HCT116 (cell line): ENCODE measurements around the gene MAPK10. TPM values are rescaled to one million over a fixed set of nuclear protein-coding genes. Genes with fewer than 3 reads are reported as not detected.

Experiments used
- ATAC-seq: fragments of 200-7000 bp; cut with Tn5 transposase; 2 replicates; pipeline ENCODE4 v1.9.1; 2020; ENCODE audit warnings: mild to moderate bottlenecking, moderate library complexity
- BruUV-seq: library from RNA; stranded (reverse); fragments of 400-500 nt; replicated peaks from 2 replicates; lab custom pipeline; 2021; lab: Mats Ljungman, UMichigan
- CTCF ChIA-PET: fragments of 300-600 bp; sonication (Branson Sonifier 250); formaldehyde crosslinking; loops from one replicate; lab custom pipeline; 2021; ENCODE audit warnings: antibody characterized with exemption; lab: Charles Lee
- POLR2A ChIA-PET: fragments of 300-600, 350-600 bp; sonication (Branson Sonifier 250); formaldehyde crosslinking; loops from one replicate; lab custom pipeline; 2021; ENCODE audit warnings: antibody characterized with exemption; lab: Charles Lee
- RAD21 ChIA-PET, 2 experiments: fragments of 300-600 bp; sonication (Branson Sonifier 250); formaldehyde crosslinking; loops; one replicate each; lab custom pipeline; 2023; ENCODE audit warnings: low total read pairs in 2 of 2; ENCODE audit not compliant: uncharacterized antibody in 2 of 2, unreplicated experiment in 2 of 2, low non-redundant PET in 1 of 2; lab: Charles Lee
- DNase-seq: peaks from one replicate; pipeline ENCODE4 v3.0.0-alpha.2; 2010; ENCODE audit warnings: low read depth, low spot score
- H2AFZ ChIP-seq: fragments of 200-600 bp; shearing (Covaris generic), sonication (generic); 2 replicates; pipeline ENCODE4 v1.6.1; 2017; ENCODE audit warnings: low read depth, mixed run types, mixed read lengths, antibody characterized with exemption, low read length; ENCODE audit not compliant: poor library complexity, severe bottlenecking
- H3K27ac ChIP-seq: 2 replicates; pipeline ENCODE4 v1.5.1; 2012; ENCODE audit warnings: low read depth, low read length
- H3K27me3 ChIP-seq: fragments of 200-600 bp; sonication (generic); 2 replicates; pipeline ENCODE4 v1.6.1; 2016; ENCODE audit warnings: mixed run types, low read length, mixed read lengths; ENCODE audit not compliant: insufficient read depth
- H3K36me3 ChIP-seq, 2 experiments: fragments of 200-500 bp in 1 of 2; fragments of 200-600 bp in 1 of 2; sonication (Bioruptor generic) in 1 of 2; sonication (generic) in 1 of 2; 2 replicates each; pipeline versions ENCODE4 v1.5.1 to v1.6.1; 2014 to 2016; ENCODE audit warnings: low read length in 2 of 2, inconsistent platforms in 1 of 2, mixed read lengths in 1 of 2, mixed run types in 1 of 2; ENCODE audit not compliant: insufficient read depth in 2 of 2, control insufficient read depth in 1 of 2
- H3K4me1 ChIP-seq, 2 experiments: fragments of 200-600 bp in 1 of 2; sonication (generic) in 1 of 2; 2 replicates each; pipeline versions ENCODE4 v1.5.1 to v1.6.1; 2012 to 2017; ENCODE audit warnings: low read length in 2 of 2, inconsistent platforms in 1 of 2, mild to moderate bottlenecking in 1 of 2, mixed read lengths in 1 of 2, mixed run types in 1 of 2, moderate library complexity in 1 of 2; ENCODE audit not compliant: insufficient read depth in 2 of 2, control insufficient read depth in 1 of 2
- H3K4me2 ChIP-seq: fragments of 200-600 bp; sonication (generic); 2 replicates; pipeline ENCODE4 v1.6.1; 2017; ENCODE audit warnings: mixed run types, low read length, mixed read lengths
- H3K4me3 ChIP-seq, 2 experiments: fragments of 200-600 bp in 1 of 2; sonication (generic) in 1 of 2; replicated peaks in 1 of 2; 2 replicates each; pipeline ENCODE4 v1.5.1; 2011 to 2016; ENCODE audit warnings: low read length in 2 of 2, control low read depth in 1 of 2, low read depth in 1 of 2, mild to moderate bottlenecking in 1 of 2, mixed read lengths in 1 of 2, mixed run types in 1 of 2
- H3K79me2 ChIP-seq: fragments of 200-600 bp; sonication (generic); 2 replicates; pipeline ENCODE4 v1.6.1; 2017; ENCODE audit warnings: mild to moderate bottlenecking, mixed run types, low read length, moderate library complexity, mixed read lengths; ENCODE audit not compliant: insufficient read depth
- H3K9ac ChIP-seq: fragments of 200-600 bp; sonication (generic); 2 replicates; pipeline ENCODE4 v1.6.1; 2016; ENCODE audit warnings: low read length, mixed read lengths
- H3K9me2 ChIP-seq: fragments of 200-600 bp; sonication (generic), shearing (Covaris generic); 2 replicates; pipeline ENCODE4 v1.6.1; 2017; ENCODE audit warnings: mixed run types, mild to moderate bottlenecking, moderate library complexity; ENCODE audit not compliant: insufficient read depth
- H3K9me3 ChIP-seq, 2 experiments: fragments of 200-500 bp in 1 of 2; fragments of 200-600 bp in 1 of 2; sonication (Bioruptor generic) in 1 of 2; sonication (generic) in 1 of 2; 2 replicates each; pipeline ENCODE4 v1.6.1; 2014 to 2017; ENCODE audit warnings: low read length in 2 of 2, mixed read lengths in 2 of 2, inconsistent platforms in 1 of 2, low read depth in 1 of 2, mild to moderate bottlenecking in 1 of 2, mixed run types in 1 of 2, moderate library complexity in 1 of 2; ENCODE audit not compliant: control insufficient read depth in 1 of 2, insufficient read depth in 1 of 2
- H4K20me1 ChIP-seq: fragments of 200-600 bp; sonication (generic), shearing (Covaris generic); 2 replicates; pipeline ENCODE4 v1.6.1; 2017; ENCODE audit warnings: mixed run types, mild to moderate bottlenecking, moderate library complexity; ENCODE audit not compliant: insufficient read depth
- ATF3 ChIP-seq: IDR thresholded peaks from 2 replicates; pipeline ENCODE4 v1.6.1; 2012
- CBX3 ChIP-seq: IDR thresholded peaks from 2 replicates; pipeline ENCODE4 v1.6.1; 2012; ENCODE audit warnings: low read depth
- EGR1 ChIP-seq: IDR thresholded peaks from 2 replicates; pipeline ENCODE4 v1.6.1; 2012; ENCODE audit warnings: low read depth
- ELF1 ChIP-seq: IDR thresholded peaks from 2 replicates; pipeline ENCODE4 v1.6.1; 2012; ENCODE audit warnings: low read depth, borderline replicate concordance
- EZH2 ChIP-seq: fragments of 200-600 bp; sonication (generic); IDR thresholded peaks from 2 replicates; pipeline ENCODE4 v1.6.1; 2017; ENCODE audit warnings: antibody characterized with exemption, mixed run types
- JUND ChIP-seq: IDR thresholded peaks from 2 replicates; pipeline ENCODE4 v1.6.1; 2012
- POLR2A ChIP-seq: IDR thresholded peaks from 2 replicates; pipeline ENCODE4 v1.7.0; 2011; ENCODE audit warnings: borderline replicate concordance; ENCODE audit not compliant: insufficient read depth, insufficient read length; ENCODE audit errors: extremely low read depth
- POLR2AphosphoS5 ChIP-seq: IDR thresholded peaks from 2 replicates; pipeline ENCODE4 v1.6.1; 2011; ENCODE audit warnings: mild to moderate bottlenecking, low read depth, low read length, moderate library complexity
- RAD21 ChIP-seq: IDR thresholded peaks from 2 replicates; pipeline ENCODE4 v1.6.1; 2012; ENCODE audit warnings: low read depth, mild to moderate bottlenecking
- REST ChIP-seq: IDR thresholded peaks from 2 replicates; pipeline ENCODE4 v1.6.1; 2012; ENCODE audit warnings: low read depth
- SP1 ChIP-seq: IDR thresholded peaks from 2 replicates; pipeline ENCODE4 v1.6.1; 2012; ENCODE audit warnings: low read depth
- SRF ChIP-seq: IDR thresholded peaks from 2 replicates; pipeline ENCODE4 v1.6.1; 2012; ENCODE audit warnings: low read depth
- TCF7L2 ChIP-seq: IDR thresholded peaks from 2 replicates; pipeline ENCODE4 v1.7.0; 2011; ENCODE audit warnings: borderline replicate concordance, inconsistent platforms; ENCODE audit not compliant: insufficient read depth, insufficient read length; ENCODE audit errors: extremely low read depth
- YY1 ChIP-seq: IDR thresholded peaks from 2 replicates; pipeline ENCODE4 v1.6.1; 2011; ENCODE audit warnings: low read length, low read depth, moderate library complexity, mild to moderate bottlenecking; ENCODE audit not compliant: insufficient replicate concordance; ENCODE audit errors: extremely low read depth
- ZFX ChIP-seq: fragments of 450-650 bp; IDR thresholded peaks from 2 replicates; pipeline ENCODE4 v1.6.1; 2017
- ZNF274 ChIP-seq: fragments of 200-500 bp; sonication (Bioruptor generic); IDR thresholded peaks from 2 replicates; pipeline ENCODE4 v1.6.1; 2014; ENCODE audit warnings: mild to moderate bottlenecking, low read depth, low read length, inconsistent platforms
- intact Hi-C: fragments of 100-400 bp; cut with micrococcal nuclease; formaldehyde crosslinking; loops from 2 replicates; pipeline ENCODE4 v1.10.0; 2022
- total RNA-seq: library from RNA; stranded (reverse); gene quantifications from one replicate; pipeline ENCODE4 v1.2.1, GENCODE V29; 2021; ENCODE audit not compliant: unreplicated experiment
- TF ChIP-seq, protein P1 (sequence below): IDR thresholded peaks from 2 replicates; pipeline ENCODE4 v1.6.1; 2012
- TF ChIP-seq, protein P2 (sequence below), 3 experiments: fragments of 200-600 bp in 1 of 3; sonication (generic) in 1 of 3; IDR thresholded peaks in 2 of 3; conservative IDR thresholded peaks in 1 of 3; 2 replicates each; pipeline ENCODE4 v1.5.1; 2012 to 2017; ENCODE audit warnings: low read depth in 2 of 3, low read length in 2 of 3, antibody characterized with exemption in 1 of 3, borderline replicate concordance in 1 of 3, control low read depth in 1 of 3, mild to moderate bottlenecking in 1 of 3, mixed read lengths in 1 of 3, mixed run types in 1 of 3, moderate library complexity in 1 of 3; ENCODE audit not compliant: insufficient read depth in 1 of 3

MAPK10 gene
- total RNA-seq, 1 experiment from 2014 or later, result 0.52 TPM

DNA sequence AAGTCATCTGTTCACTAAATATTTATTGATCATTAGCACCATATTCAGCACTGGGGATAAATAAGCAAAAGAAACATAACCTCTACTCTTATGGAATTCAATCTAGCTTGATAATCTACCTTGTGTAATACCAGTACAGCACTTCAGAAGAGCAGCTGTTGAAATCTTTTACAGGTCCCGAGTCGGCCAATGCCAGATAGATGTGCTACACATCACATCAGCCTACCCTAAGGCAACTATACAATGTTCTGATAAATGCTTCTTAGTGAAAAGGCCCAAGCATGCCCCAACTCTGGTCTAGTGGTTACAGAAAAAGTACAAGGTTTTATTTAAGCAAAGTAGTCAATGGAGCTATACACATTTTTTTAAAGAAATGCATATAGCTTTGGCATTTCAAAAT, 68.7 kb downstream of the MAPK10 start:
- Histone ChIP-seq H3K9ac (no peak overlapping the region), H4K20me1 (no peaks in the 10 kb centered on the region), H3K4me2 (no peak overlapping the region)
- ChIA-PET RAD21 (no interaction called here), CTCF (no interaction called here)
- intact Hi-C loops, result no loop called here
- TF ChIP-seq RAD21, result no peak
- TF ChIP-seq SRF, result no peak
- no peak for TF ChIP-seq EZH2
- TF ChIP-seq CBX3, result no peak
- TF ChIP-seq, protein P1, sequence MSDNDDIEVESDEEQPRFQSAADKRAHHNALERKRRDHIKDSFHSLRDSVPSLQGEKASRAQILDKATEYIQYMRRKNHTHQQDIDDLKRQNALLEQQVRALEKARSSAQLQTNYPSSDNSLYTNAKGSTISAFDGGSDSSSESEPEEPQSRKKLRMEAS, result no peak
- TF ChIP-seq EGR1, result no peak
- no peak for TF ChIP-seq TCF7L2
- TF ChIP-seq ZFX, result no peak
- no peak for TF ChIP-seq YY1
- no peak for TF ChIP-seq REST
- no peak for TF ChIP-seq JUND
- TF ChIP-seq POLR2AphosphoS5, result no peak
- TF ChIP-seq POLR2A, result no peak
- TF ChIP-seq, protein P2, sequence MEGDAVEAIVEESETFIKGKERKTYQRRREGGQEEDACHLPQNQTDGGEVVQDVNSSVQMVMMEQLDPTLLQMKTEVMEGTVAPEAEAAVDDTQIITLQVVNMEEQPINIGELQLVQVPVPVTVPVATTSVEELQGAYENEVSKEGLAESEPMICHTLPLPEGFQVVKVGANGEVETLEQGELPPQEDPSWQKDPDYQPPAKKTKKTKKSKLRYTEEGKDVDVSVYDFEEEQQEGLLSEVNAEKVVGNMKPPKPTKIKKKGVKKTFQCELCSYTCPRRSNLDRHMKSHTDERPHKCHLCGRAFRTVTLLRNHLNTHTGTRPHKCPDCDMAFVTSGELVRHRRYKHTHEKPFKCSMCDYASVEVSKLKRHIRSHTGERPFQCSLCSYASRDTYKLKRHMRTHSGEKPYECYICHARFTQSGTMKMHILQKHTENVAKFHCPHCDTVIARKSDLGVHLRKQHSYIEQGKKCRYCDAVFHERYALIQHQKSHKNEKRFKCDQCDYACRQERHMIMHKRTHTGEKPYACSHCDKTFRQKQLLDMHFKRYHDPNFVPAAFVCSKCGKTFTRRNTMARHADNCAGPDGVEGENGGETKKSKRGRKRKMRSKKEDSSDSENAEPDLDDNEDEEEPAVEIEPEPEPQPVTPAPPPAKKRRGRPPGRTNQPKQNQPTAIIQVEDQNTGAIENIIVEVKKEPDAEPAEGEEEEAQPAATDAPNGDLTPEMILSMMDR (IDR thresholded peaks at IDR 0.05 in 2 of 3, conservative IDR thresholded peaks at IDR 0.05 in 1 of 3; ENCODE audit: borderline replicate concordance in 1 of 3, insufficient read depth in 1 of 3, low read depth in 2 of 3, low read length in 2 of 3), result no peak
- TF ChIP-seq ATF3, result no peak
- no peak for TF ChIP-seq ZNF274
- TF ChIP-seq SP1, result no peak
- TF ChIP-seq ELF1, result no peak
- TF ChIP-seq, all 23 proteins: peak for 0
- POLR2A ChIA-PET, result no interaction called here
- no peak for DNase-seq
- no peaks in the 10 kb centered on the region for H3K9me2 ChIP-seq
- no peak overlapping the region for H3K4me3 ChIP-seq
- no peaks in the 10 kb centered on the region for H3K9me3 ChIP-seq
- no peaks in the 10 kb centered on the region for H3K4me1 ChIP-seq
- no peaks in the 10 kb centered on the region for H3K79me2 ChIP-seq
- no peak overlapping the region for H3K27ac ChIP-seq
- BruUV-seq, result no TSS peak
- no peaks in the 10 kb centered on the region for H3K27me3 ChIP-seq
- no peak for ATAC-seq
- H3K36me3 ChIP-seq, result no peaks in the 10 kb centered on the region
- H2AFZ ChIP-seq, result no peak overlapping the region
